ENCODE measurements around the gene IFI27L2. TPM values are rescaled to one million over a fixed set of nuclear protein-coding genes. Genes with fewer than 3 reads are reported as not detected.

The IFI27L2 gene
- total RNA-seq, 2 donors from 2014 or later: 42.7 to 150 TPM

GRCh38 chr14:94152676-94153075, 23.3 kb upstream of the IFI27L2 start:
- ATAC-seq (ENCODE audit: insufficient number of reproducible peaks, low FRiP score, low read depth): no peak
- no peak for DNase-seq (ENCODE audit: low spot score)
- Histone ChIP-seq H3K9me3 (no peaks in the 10 kb centered on the region), H3K27ac (no peak overlapping the region), H3K4me1 (ENCODE audit: control insufficient read depth in 1 of 2, low read depth in 2 of 2) (no peaks in the 10 kb centered on the region), H3K36me3 (no peaks in the 10 kb centered on the region), H3K27me3 (replicated peaks; ENCODE audit: insufficient read depth) (no peaks in the 10 kb centered on the region), H3K4me3 (no peak overlapping the region)
- no peak for TF ChIP-seq CTCF (IDR thresholded peaks at IDR 0.05)

DNA sequence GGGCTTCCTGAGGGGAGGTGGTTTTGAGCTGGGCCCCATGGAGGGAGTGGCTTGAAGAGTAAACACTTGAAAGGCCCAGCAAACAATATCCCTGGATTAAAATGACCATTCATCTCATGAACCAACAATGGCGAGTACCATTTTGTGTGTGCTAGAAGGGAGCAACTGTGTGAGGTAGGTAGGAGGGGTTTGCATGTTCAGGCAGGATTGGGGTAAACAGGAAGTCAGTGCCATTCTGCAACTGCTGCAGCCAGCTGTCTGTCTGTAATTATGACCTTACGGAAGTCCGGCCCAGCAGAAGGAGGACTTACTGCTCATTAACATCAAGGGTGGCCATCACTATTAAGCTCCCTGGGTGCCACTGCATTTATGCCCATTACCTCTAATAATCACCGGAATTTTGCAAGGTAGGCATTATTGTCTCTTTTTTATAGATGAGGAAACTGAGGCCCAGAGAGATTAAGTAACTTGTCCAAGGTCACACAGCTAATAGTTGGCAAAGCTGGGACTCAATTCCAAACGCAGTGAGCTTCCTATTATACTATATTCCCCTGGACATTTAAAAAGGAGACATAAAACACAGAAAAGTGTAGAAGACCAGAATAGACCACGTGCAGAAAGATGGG, 16.6 kb upstream of the IFI27L2 start:
- Histone ChIP-seq H3K4me3 (no peak overlapping the region), H3K4me1 (ENCODE audit: control insufficient read depth in 1 of 2, low read depth in 2 of 2) (no peaks in the 10 kb centered on the region), H3K27me3 (replicated peaks; ENCODE audit: insufficient read depth) (no peaks in the 10 kb centered on the region), H3K36me3 (no peaks in the 10 kb centered on the region), H3K9me3 (no peaks in the 10 kb centered on the region), H3K27ac (no peak overlapping the region)
- ATAC-seq (ENCODE audit: insufficient number of reproducible peaks, low FRiP score, low read depth): no peak
- no peak for DNase-seq (ENCODE audit: low spot score)
- TF ChIP-seq CTCF (IDR thresholded peaks at IDR 0.05): no peak

DNA sequence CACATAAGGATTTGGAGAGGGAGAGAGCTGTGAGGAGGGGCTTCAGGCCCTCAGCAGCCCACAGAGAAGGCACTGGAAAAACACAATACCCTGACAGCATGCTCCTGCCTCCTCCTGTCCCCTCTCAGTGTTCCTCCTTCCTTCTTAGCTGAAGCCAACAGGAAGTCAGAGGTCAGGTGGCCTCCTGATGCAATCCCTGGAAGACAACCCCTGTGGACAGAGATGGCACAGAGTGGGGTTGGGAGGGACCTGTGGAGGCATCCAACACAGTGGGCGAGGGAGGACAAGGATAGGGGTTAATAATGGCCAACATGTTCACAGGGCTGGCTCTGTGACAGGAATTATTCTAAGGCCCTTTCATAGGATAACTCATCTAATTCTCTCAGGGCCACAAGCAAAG, 15.4 kb upstream of the IFI27L2 start:
- no peak for TF ChIP-seq CTCF (IDR thresholded peaks at IDR 0.05)
- ATAC-seq (ENCODE audit: insufficient number of reproducible peaks, low FRiP score, low read depth): no peak
- Histone ChIP-seq H3K36me3 (no peaks in the 10 kb centered on the region), H3K27me3 (replicated peaks; ENCODE audit: insufficient read depth) (no peaks in the 10 kb centered on the region), H3K4me1 (ENCODE audit: control insufficient read depth in 1 of 2, low read depth in 2 of 2) (no peaks in the 10 kb centered on the region), H3K4me3 (no peak overlapping the region), H3K27ac (no peak overlapping the region), H3K9me3 (no peaks in the 10 kb centered on the region)
- no peak for DNase-seq (ENCODE audit: low spot score)

DNA sequence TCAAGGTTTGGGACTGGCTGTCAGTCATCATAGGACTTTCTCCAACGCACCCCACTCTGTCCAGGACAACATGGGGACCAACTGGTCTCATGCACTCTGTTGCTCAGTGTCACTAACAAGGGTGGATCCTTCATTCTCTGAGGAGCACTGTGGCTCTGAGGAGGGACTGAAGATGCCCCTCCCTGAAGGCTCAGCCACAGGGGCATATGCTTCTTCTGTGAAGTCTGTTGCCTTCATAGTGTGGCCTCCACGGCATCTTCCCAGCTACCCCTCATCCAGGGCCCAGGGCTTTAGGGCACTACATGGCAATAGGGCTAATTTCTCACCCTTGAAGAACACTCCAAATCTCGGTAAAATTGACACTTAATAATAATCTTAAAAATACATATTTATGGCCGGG, 14.3 kb upstream of the IFI27L2 start:
- H3K4me3 ChIP-seq: no peak overlapping the region
- no peak overlapping the region for H3K27ac ChIP-seq
- DNase-seq (ENCODE audit: low spot score) (no peak), ATAC-seq (ENCODE audit: insufficient number of reproducible peaks, low FRiP score, low read depth) (no peak)
- no peaks in the 10 kb centered on the region for H3K36me3 ChIP-seq
- H3K9me3 ChIP-seq: no peaks in the 10 kb centered on the region
- no peaks in the 10 kb centered on the region for H3K4me1 ChIP-seq (ENCODE audit: control insufficient read depth in 1 of 2, low read depth in 2 of 2)
- TF ChIP-seq CTCF (IDR thresholded peaks at IDR 0.05): no peak
- H3K27me3 ChIP-seq (replicated peaks; ENCODE audit: insufficient read depth): no peaks in the 10 kb centered on the region

DNA sequence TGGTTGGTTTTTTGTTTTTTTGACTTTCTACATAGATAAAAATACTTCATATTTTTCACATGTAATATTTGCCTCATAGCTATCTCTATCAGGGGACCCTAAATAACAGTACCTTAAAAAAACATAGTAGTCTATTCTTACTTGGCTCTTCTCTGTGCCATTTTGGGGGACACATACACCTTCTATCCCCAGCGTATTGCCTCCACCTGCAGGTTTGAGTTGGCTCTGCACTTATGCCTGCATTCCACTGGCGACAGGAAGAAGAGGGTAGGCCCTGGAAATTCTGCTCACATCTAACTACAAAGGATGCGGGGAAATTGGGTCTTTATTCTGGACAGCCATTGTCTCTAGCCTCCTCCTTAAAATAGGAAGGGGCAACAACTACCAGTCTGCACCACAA, 13.8 kb upstream of the IFI27L2 start:
- Histone ChIP-seq H3K9me3 (no peaks in the 10 kb centered on the region), H3K4me1 (ENCODE audit: control insufficient read depth in 1 of 2, low read depth in 2 of 2) (no peaks in the 10 kb centered on the region), H3K27ac (no peak overlapping the region), H3K4me3 (no peak overlapping the region), H3K36me3 (no peaks in the 10 kb centered on the region), H3K27me3 (replicated peaks; ENCODE audit: insufficient read depth) (no peaks in the 10 kb centered on the region)
- TF ChIP-seq CTCF (IDR thresholded peaks at IDR 0.05): no peak
- ATAC-seq (ENCODE audit: insufficient number of reproducible peaks, low FRiP score, low read depth): no peak
- no peak for DNase-seq (ENCODE audit: low spot score)

Data from thoracic aorta (tissue), 2 donors.